ENCODE data around the gene NHSL1. TPM values are rescaled to one million over a fixed set of nuclear protein-coding genes. Genes with fewer than 3 reads are reported as not detected.
A peak's percentile ranks its signal among the peaks of the same experiment; 100 is the strongest.

NHSL1 gene
- total and polyA plus RNA-seq, 9 of the 15 experiments (the other 6 are each of a cell fraction or from before 2014, with no cell fraction given): 0.09 to 0.20 TPM; not detected in 7

DNA sequence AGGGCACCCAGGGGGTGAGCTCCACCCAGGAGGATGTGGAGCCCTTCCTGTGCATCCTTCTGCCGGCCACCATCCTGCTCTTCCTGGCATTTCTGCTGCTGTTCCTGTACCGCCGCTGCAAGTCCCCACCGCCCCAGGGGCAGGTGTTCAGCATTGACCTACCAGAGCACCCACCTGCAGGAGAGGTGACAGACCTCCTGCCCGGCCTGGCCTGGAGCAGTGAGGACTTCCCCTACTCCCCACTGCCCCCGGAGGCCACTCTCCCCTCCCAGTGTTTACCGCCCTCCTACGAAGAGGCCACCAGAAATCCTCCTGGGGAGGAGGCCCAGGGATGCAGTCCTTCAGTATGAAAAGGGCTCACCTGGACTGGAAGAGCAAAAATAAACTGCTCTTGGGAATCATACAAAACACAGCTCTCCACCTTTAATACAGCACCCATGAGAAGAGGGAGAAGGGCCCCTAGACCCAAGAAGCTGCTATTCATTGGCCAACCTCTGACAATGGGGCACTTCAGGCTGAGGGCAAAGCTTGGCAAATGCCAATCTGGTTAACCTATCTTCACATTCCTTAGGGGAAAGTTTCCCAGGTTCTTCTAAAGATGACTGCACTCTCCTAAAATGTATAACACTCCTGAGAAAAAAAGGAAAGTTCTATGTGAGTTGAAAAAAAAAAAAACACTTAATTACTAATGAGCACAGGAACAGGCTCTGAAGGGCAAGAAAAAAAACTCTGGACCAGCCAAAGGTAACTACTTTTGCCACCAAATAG lies 116.6 kb downstream of the NHSL1 start:
- POLR2A ChIA-PET: no interaction called here
- peaks cover 12 to 21% of the 10 kb centered on the region in 2 experiments for H3K27me3 ChIP-seq (ENCODE audit: control insufficient read depth in 2 of 2, insufficient read depth in 2 of 2, low read length in 2 of 2)
- H4K20me1 ChIP-seq (replicated peaks; ENCODE audit: control insufficient read depth, insufficient read depth, low read length): no peaks in the 10 kb centered on the region
- BruUV-seq (replicated peaks): no TSS peak
- peaks cover 0 to 2% of the 10 kb centered on the region in 2 experiments; a peak in 1 of 5 replicates for H3K4me1 ChIP-seq (replicated peaks in 1 of 2; ENCODE audit: control insufficient read depth in 2 of 2, insufficient read depth in 2 of 2, low read length in 2 of 2)
- CTCF ChIA-PET (ENCODE audit: low intra/inter-chr PET ratio): interaction anchor here (0.6 kb wide), 1 partner anchor 114 kb away, joined by 3 read pairs; no protein-coding TSS in a partner anchor
- no peak for TF ChIP-seq RFX5 (IDR thresholded peaks at IDR 0.05; ENCODE audit: low read depth, low read length)
- no peak for TF ChIP-seq ZBTB1 (CRISPR knock-in tag; IDR thresholded peaks at IDR 0.05; ENCODE audit: borderline replicate concordance, low read depth)
- no peak for TF ChIP-seq ZC3H4 (CRISPR knock-in tag; IDR thresholded peaks at IDR 0.05; ENCODE audit: borderline replicate concordance)
- TF ChIP-seq, protein P1, sequence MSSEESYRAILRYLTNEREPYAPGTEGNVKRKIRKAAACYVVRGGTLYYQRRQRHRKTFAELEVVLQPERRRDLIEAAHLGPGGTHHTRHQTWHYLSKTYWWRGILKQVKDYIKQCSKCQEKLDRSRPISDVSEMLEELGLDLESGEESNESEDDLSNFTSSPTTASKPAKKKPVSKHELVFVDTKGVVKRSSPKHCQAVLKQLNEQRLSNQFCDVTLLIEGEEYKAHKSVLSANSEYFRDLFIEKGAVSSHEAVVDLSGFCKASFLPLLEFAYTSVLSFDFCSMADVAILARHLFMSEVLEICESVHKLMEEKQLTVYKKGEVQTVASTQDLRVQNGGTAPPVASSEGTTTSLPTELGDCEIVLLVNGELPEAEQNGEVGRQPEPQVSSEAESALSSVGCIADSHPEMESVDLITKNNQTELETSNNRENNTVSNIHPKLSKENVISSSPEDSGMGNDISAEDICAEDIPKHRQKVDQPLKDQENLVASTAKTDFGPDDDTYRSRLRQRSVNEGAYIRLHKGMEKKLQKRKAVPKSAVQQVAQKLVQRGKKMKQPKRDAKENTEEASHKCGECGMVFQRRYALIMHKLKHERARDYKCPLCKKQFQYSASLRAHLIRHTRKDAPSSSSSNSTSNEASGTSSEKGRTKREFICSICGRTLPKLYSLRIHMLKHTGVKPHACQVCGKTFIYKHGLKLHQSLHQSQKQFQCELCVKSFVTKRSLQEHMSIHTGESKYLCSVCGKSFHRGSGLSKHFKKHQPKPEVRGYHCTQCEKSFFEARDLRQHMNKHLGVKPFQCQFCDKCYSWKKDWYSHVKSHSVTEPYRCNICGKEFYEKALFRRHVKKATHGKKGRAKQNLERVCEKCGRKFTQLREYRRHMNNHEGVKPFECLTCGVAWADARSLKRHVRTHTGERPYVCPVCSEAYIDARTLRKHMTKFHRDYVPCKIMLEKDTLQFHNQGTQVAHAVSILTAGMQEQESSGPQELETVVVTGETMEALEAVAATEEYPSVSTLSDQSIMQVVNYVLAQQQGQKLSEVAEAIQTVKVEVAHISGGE (CRISPR knock-in tag; IDR thresholded peaks at IDR 0.05): no peak
- no peak for TF ChIP-seq NFIC (IDR thresholded peaks at IDR 0.05)
- TF ChIP-seq ZNF224 (CRISPR knock-in tag; IDR thresholded peaks at IDR 0.05): no peak
- TF ChIP-seq L3MBTL2 (IDR thresholded peaks at IDR 0.05): no peak
- TF ChIP-seq SRSF1 (IDR thresholded peaks at IDR 0.05; ENCODE audit: low read depth, low read length): no peak
- TF ChIP-seq, protein P2, sequence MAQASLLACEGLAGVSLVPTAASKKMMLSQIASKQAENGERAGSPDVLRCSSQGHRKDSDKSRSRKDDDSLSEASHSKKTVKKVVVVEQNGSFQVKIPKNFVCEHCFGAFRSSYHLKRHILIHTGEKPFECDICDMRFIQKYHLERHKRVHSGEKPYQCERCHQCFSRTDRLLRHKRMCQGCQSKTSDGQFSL (CRISPR knock-in tag; IDR thresholded peaks at IDR 0.05): no peak
- TF ChIP-seq, protein P2 (tag; IDR thresholded peaks at IDR 0.05): no peak
- no peak overlapping the region for H3K27ac ChIP-seq (ENCODE audit: extremely low read depth, low read depth, low read length)
- H3K9ac ChIP-seq (ENCODE audit: insufficient read depth in 1 of 2, low read depth in 2 of 2, low read length in 2 of 2): no peak overlapping the region
- H3K79me2 ChIP-seq (ENCODE audit: control insufficient read depth, insufficient read depth, low read length): no peaks in the 10 kb centered on the region
- no peak overlapping the region for H3K4me3 ChIP-seq
- in situ Hi-C loops (cut with MboI): no loop called here
- ATAC-seq (peak; percentile 56), FAIRE-seq (no peak), DNase-seq (ENCODE audit: extremely low read depth in 1 of 4, low spot score in 3 of 4) (no peak)
- intact Hi-C loops (cut with micrococcal nuclease): no loop called here
- WGBS (ENCODE audit: insufficient coverage, low coverage, missing lambda C conversion rate): 5% methylated on average over 8 of the region's 8 CpGs
- no peak overlapping the region for H2AFZ ChIP-seq (ENCODE audit: low read depth, low read length)
- no peak overlapping the region for H3K4me2 ChIP-seq (ENCODE audit: insufficient read depth, low read length)
- no peaks in the 10 kb centered on the region for H3K9me3 ChIP-seq (replicated peaks; ENCODE audit: control insufficient read depth, insufficient read depth, low read depth, low read length)
- H3K9me1 ChIP-seq (ENCODE audit: control insufficient read depth, insufficient read depth, low read length): no peaks in the 10 kb centered on the region
- no peaks in the 10 kb centered on the region for H3K36me3 ChIP-seq (ENCODE audit: control insufficient read depth, insufficient read depth, low read length)

All from K562 (cell line).